ENCODE measurements around the gene ASPRV1.

DNA sequence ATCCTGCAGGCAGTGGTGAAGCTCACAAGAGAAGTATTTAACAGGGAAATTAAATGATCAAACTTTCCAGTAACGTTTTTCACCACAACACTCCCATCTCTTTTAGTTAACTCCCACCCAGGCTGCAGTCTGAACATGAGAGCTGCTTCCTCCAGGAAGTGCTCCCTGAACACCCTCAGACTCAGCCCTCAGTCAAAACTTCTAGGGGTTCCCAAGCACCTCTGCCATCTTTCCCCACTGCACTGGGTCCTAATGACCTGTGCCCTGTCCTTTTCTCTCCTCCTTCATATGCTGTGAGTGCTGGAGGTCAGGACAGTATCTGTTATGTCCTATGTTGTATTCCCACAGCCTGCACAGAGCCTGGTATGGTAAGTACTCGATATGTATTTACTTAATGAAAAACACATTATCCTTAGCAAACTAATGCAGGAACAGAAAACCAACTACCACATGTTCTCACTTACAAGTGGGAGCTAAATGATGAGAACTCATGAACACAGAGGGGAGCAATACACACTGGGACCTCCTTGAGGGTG lies 49.2 kb upstream of the ASPRV1 start:
- TF ChIP-seq, protein P1, sequence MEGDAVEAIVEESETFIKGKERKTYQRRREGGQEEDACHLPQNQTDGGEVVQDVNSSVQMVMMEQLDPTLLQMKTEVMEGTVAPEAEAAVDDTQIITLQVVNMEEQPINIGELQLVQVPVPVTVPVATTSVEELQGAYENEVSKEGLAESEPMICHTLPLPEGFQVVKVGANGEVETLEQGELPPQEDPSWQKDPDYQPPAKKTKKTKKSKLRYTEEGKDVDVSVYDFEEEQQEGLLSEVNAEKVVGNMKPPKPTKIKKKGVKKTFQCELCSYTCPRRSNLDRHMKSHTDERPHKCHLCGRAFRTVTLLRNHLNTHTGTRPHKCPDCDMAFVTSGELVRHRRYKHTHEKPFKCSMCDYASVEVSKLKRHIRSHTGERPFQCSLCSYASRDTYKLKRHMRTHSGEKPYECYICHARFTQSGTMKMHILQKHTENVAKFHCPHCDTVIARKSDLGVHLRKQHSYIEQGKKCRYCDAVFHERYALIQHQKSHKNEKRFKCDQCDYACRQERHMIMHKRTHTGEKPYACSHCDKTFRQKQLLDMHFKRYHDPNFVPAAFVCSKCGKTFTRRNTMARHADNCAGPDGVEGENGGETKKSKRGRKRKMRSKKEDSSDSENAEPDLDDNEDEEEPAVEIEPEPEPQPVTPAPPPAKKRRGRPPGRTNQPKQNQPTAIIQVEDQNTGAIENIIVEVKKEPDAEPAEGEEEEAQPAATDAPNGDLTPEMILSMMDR (IDR thresholded peaks at IDR 0.05): no peak
- TF ChIP-seq POLR2A (IDR thresholded peaks at IDR 0.05) (no peak), EP300 (IDR thresholded peaks at IDR 0.05) (no peak)
